Heart left ventricle (tissue), 16 donors: ENCODE data around the gene KCNQ1OT1. TPM values are rescaled to one million over a fixed set of nuclear protein-coding genes. Genes with fewer than 3 reads are reported as not detected.

Source experiments
- ATAC-seq, 4 donors: fragments of 200-7000 bp; cut with Tn5 transposase; one replicate each; pipeline ENCODE4 v1.9.1; 2020 to 2022; ENCODE audit warnings: moderate library complexity in 4 of 4, mild to moderate bottlenecking in 3 of 4, moderate number of reproducible peaks in 1 of 4
- DNase-seq, 5 donors: peaks; one replicate each; pipeline ENCODE4 v3.0.0-alpha.2; 2020
- H3K27ac ChIP-seq, 12 donors: fragments of 200-600 bp; sonication (generic) in 4 of 12; one replicate each; pipeline versions ENCODE4 v1.5.0 to v1.8.0; 2016 to 2022; ENCODE audit warnings: mild to moderate bottlenecking in 2 of 12
- H3K27me3 ChIP-seq, 9 donors: fragments of 200-600 bp; sonication (generic) in 2 of 9; one replicate each; pipeline versions ENCODE4 v1.5.1 to v1.8.0; 2016 to 2022; ENCODE audit warnings: mild to moderate bottlenecking in 3 of 9
- H3K36me3 ChIP-seq, 9 donors: fragments of 200-600 bp; sonication (generic) in 2 of 9; one replicate each; pipeline versions ENCODE4 v1.5.0 to v1.8.0; 2018 to 2022; ENCODE audit warnings: mild to moderate bottlenecking in 2 of 9
- H3K4me1 ChIP-seq, 12 donors: fragments of 200-600 bp; sonication (generic) in 4 of 12; one replicate each; pipeline versions ENCODE4 v1.5.0 to v1.8.0; 2016 to 2022; ENCODE audit warnings: mild to moderate bottlenecking in 3 of 12
- H3K4me3 ChIP-seq, 12 donors: fragments of 200-600 bp; sonication (generic) in 4 of 12; one replicate each; pipeline versions ENCODE4 v1.5.0 to v1.8.0; 2017 to 2022; ENCODE audit warnings: mild to moderate bottlenecking in 9 of 12, moderate library complexity in 4 of 12
- H3K9me3 ChIP-seq, 12 donors: fragments of 200-600 bp; sonication (generic) in 4 of 12; one replicate each; pipeline versions ENCODE4 v1.5.0 to v1.8.0; 2016 to 2022; ENCODE audit warnings: mild to moderate bottlenecking in 1 of 12
- CTCF ChIP-seq, 12 donors: fragments of 200-600 bp; sonication (generic) in 4 of 12; IDR thresholded peaks; one replicate each; pipeline versions ENCODE4 v1.5.0 to v1.8.0; 2018 to 2022; ENCODE audit warnings: antibody characterized with exemption in 12 of 12, mild to moderate bottlenecking in 5 of 12
- POLR2A ChIP-seq, 2 donors: fragments of 450-650 bp; IDR thresholded peaks; one replicate each; pipeline ENCODE4 v1.6.1; 2017; ENCODE audit warnings: antibody characterized with exemption in 2 of 2, mild to moderate bottlenecking in 2 of 2, moderate library complexity in 2 of 2
- WGBS, 4 donors: extraction: QIAGEN DNeasy Blood & Tissue Kit in 2 of 4; methylation state at CpG; one replicate each; pipeline versions ENCODE4 v1.1.5 to v1.1.7; 2013 to 2018; 5-methylcytosine and 5-hydroxymethylcytosine counted together
- intact Hi-C, 10 donors: fragments of 100-400 bp; cut with DNase I; formaldehyde crosslinking; loops; one replicate each; pipeline versions ENCODE4 v1.11.1 to v1.14.2; 2022
- polyA plus RNA-seq, 2 donors: library from polyadenylated mRNA; stranded (reverse); fragments of 200-250 nt; gene quantifications; one replicate each; pipeline ENCODE4 v1.2.3, GENCODE V29; 2013
- total RNA-seq, 9 donors: library from RNA; depleted of rRNA in 2 of 9; stranded (reverse); fragments of >200 nt in 2 of 9; fragmentation: NEBNext Ultra II Directional in 3 of 9; extraction: Animal tissue kit (Norgen Biotek cat#: 25700) in 3 of 9; gene quantifications; one replicate each; pipeline versions ENCODE4 v1.1.0 to v1.2.4, GENCODE V29; 2016 to 2023
- donor health status: ischemic (EF 13 %, LVEDD 7.1; RV severe dilation, severe dysfunction).
- donor health status: healthy with polysubstance abuse.
- donor health status: DM: no; HTN: yes; CAD: no.
- donor health status: DM: no; HTN: no; CAD: no.
- donor health status: ischemic (EF 25% LVEDD 6.9; RV normal size, moderate dysfunction).
- donor health status: ischemic (EF 25% LVEDD 5.7; RV mildly dilated, moderate dysfunction).
- donor health status: healthy.
- donor health status: DM: yes; HTN: yes; CAD: no.
- donor health status: ischemic (EF 35%, LVEDD 5.7; RV mildly dilated, moderate dysfunction).
- donor health status: nonischemic (EF 11% LVEDD 7.7; RV severe dilation, severe dysfunction).
- donor health status: DM: yes; HTN: yes; CAD: no.
- donor health status: PGD.
- donor health status: ischemic (EF 29% LVEDD 5.4; RV normal size, mild dysfunction).
- donor health status: nonischemic (EF 23%, LVEDD 6.1; RV moderate dilation, normal function).

The KCNQ1OT1 gene
- total and polyA plus RNA-seq, 11 donors: 0.14 to 0.93 (median 0.40) TPM

- H3K36me3 ChIP-seq: no peaks in the 10 kb centered on the region
- TF ChIP-seq POLR2A (IDR thresholded peaks at IDR 0.05) (no peak), CTCF (IDR thresholded peaks at IDR 0.05) (no peak)
- WGBS, 4 donors: 69 to 96% (median 91%) methylated on average over 3 to 7 of the region's 7 CpGs
- peak overlapping the region in 4 of 12 donors; percentile 50 to 84 (median 75) for H3K27ac ChIP-seq
- peaks cover 0 to 14% (median 2%) of the 10 kb centered on the region in 12 donors for H3K9me3 ChIP-seq
- DNase-seq (no peak), ATAC-seq (no peak)
- no peak overlapping the region for H3K4me3 ChIP-seq
- peaks cover 0 to 22% (median 3%) of the 10 kb centered on the region in 12 donors for H3K4me1 ChIP-seq
- intact Hi-C loops: no loop called here
- H3K27me3 ChIP-seq: no peaks in the 10 kb centered on the region
These were observed 7.9 kb upstream of the KCNQ1OT1 start for GRCh38 chr11:2707736-2708135.

- intact Hi-C loops: no loop called here
- ATAC-seq: no peak
- TF ChIP-seq POLR2A (IDR thresholded peaks at IDR 0.05): no peak
- no peak for TF ChIP-seq CTCF (IDR thresholded peaks at IDR 0.05)
These were observed 6.5 kb upstream of the KCNQ1OT1 start for GRCh38 chr11:2706321-2706720.

GRCh38 chr11:2704896-2705606 lies 5.3 kb upstream of the KCNQ1OT1 start:
- WGBS, 4 donors: 86 to 94% (median 90%) methylated on average over 12 to 14 of the region's 14 CpGs
- DNase-seq: peak in 2 of 5 donors; percentile 12 to 35
- intact Hi-C loops: loop anchor here in 1 of 10 donors (5.0 kb wide), 1 partner anchor 72 kb away; no protein-coding TSS in a partner anchor
- Histone ChIP-seq H3K4me1 (peaks cover 0 to 22% (median 5%) of the 10 kb centered on the region in 12 donors), H3K36me3 (no peaks in the 10 kb centered on the region), H3K9me3 (peaks cover 0 to 8% (median 0%) of the 10 kb centered on the region in 12 donors), H3K4me3 (no peak overlapping the region), H3K27me3 (no peaks in the 10 kb centered on the region), H3K27ac (no peak overlapping the region)
- no peak for ATAC-seq
- TF ChIP-seq CTCF (IDR thresholded peaks at IDR 0.05) (no peak), POLR2A (IDR thresholded peaks at IDR 0.05) (no peak)

More at GRCh38 chr11:2706321-2706720, 6.5 kb upstream of the KCNQ1OT1 start:
- Histone ChIP-seq H3K27ac (no peak overlapping the region), H3K4me3 (no peak overlapping the region), H3K27me3 (no peaks in the 10 kb centered on the region), H3K9me3 (peaks cover 0 to 14% (median 2%) of the 10 kb centered on the region in 12 donors), H3K4me1 (peaks cover 0 to 22% (median 3%) of the 10 kb centered on the region in 12 donors), H3K36me3 (no peaks in the 10 kb centered on the region)
- peak in 2 of 5 donors; percentile 3 to 14 for DNase-seq
- 94 to 100% (median 99%) methylated on average over 1 of the region's 1 CpG for WGBS, 4 donors

- DNase-seq: peak in 2 of 5 donors; percentile 4 to 30
- ATAC-seq: no peak
- peaks cover 0 to 18% (median 4%) of the 10 kb centered on the region in 12 donors for H3K4me1 ChIP-seq
- no peaks in the 10 kb centered on the region for H3K36me3 ChIP-seq
- H3K27me3 ChIP-seq: no peaks in the 10 kb centered on the region
- peaks cover 0 to 6% (median 0%) of the 10 kb centered on the region in 12 donors for H3K9me3 ChIP-seq
- no peak overlapping the region for H3K4me3 ChIP-seq
- 95 to 98% (median 97%) methylated on average over 6 of the region's 6 CpGs for WGBS, 4 donors
- intact Hi-C loops: loop anchor here in 1 of 10 donors (5.0 kb wide), 1 partner anchor 73 kb away; no protein-coding TSS in a partner anchor
- no peak overlapping the region for H3K27ac ChIP-seq
- TF ChIP-seq CTCF (IDR thresholded peaks at IDR 0.05) (no peak), POLR2A (IDR thresholded peaks at IDR 0.05) (no peak)
These were observed 4.6 kb upstream of the KCNQ1OT1 start for GRCh38 chr11:2704356-2704755.
